Activated CD4-positive, alpha-beta T cell treated with anti-CD3 and anti-CD28 coated beads, Interleukin-2, Interleukin-4, amounts not matched to agents 100 ng/mL and 50 ng/mL, durations not matched to agents 16 hours and 8 hours (primary cell): ENCODE data around the gene KRI1.
A peak's percentile ranks its signal among the peaks of the same experiment; 100 is the strongest.
"Not testable (repeated sequence)": the region's sequence is repeated elsewhere in the genome, so short reads cannot be mapped to it uniquely, and the experiment has no call there.

Experiments
- DNase-seq: peaks from one replicate; pipeline ENCODE4 v3.0.0-alpha.2; 2020; ENCODE audit warnings: low spot score

Gene KRI1

GRCh38 chr19:10549733-10550132, 16.1 kb downstream of the KRI1 start:
- no peak for DNase-seq

- no peak for DNase-seq
Observed at GRCh38 chr19:10548746-10549276, 17.0 kb downstream of the KRI1 start.

- no peak for DNase-seq
Observed at GRCh38 chr19:10546817-10547216, 19.0 kb downstream of the KRI1 start.

- DNase-seq: no peak
Observed at GRCh38 chr19:10544753-10545251, 21.0 kb downstream of the KRI1 start.

GRCh38 chr19:10544242-10544752, 21.5 kb downstream of the KRI1 start:
- DNase-seq: peak; percentile 21

- peak; percentile 68 for DNase-seq
Observed at GRCh38 chr19:10543420-10544241, 22.2 kb downstream of the KRI1 start, which contains the start of gene ATG4D. Gene ATG4D, plus strand, starts transcription at chr19:10543904. Its CDS starts 187 bp downstream, at chr19:10544091.

GRCh38 chr19:10543059-10543419, 22.8 kb downstream of the KRI1 start:
- no peak for DNase-seq

GRCh38 chr19:10539016-10539415, 26.8 kb downstream of the KRI1 start:
- DNase-seq: not testable (repeated sequence)

- no peak for DNase-seq
Observed at GRCh38 chr19:10538204-10538983, 27.4 kb downstream of the KRI1 start.

GRCh38 chr19:10537668-10538067, 28.1 kb downstream of the KRI1 start:
- no peak for DNase-seq

GRCh38 chr19:10535613-10536012, 30.2 kb downstream of the KRI1 start:
- no peak for DNase-seq

GRCh38 chr19:10533646-10534386, 32.0 kb downstream of the KRI1 start:
- no peak for DNase-seq

- no peak for DNase-seq
Observed at GRCh38 chr19:10532457-10532856, 33.4 kb downstream of the KRI1 start.

- DNase-seq: not testable (repeated sequence)
Observed at GRCh38 chr19:10526887-10527286, 38.9 kb downstream of the KRI1 start.

GRCh38 chr19:10525636-10526035, 40.2 kb downstream of the KRI1 start:
- DNase-seq: no peak

GRCh38 chr19:10523135-10523636, 42.6 kb downstream of the KRI1 start:
- DNase-seq: no peak

GRCh38 chr19:10521461-10522171, 44.2 kb downstream of the KRI1 start:
- DNase-seq: no peak

GRCh38 chr19:10520652-10521318, 45.0 kb downstream of the KRI1 start:
- no peak for DNase-seq

- DNase-seq: no peak
Observed at GRCh38 chr19:10519421-10519820, 46.4 kb downstream of the KRI1 start.
